Measurements from ENCODE around the gene CAMTA1.

DNA sequence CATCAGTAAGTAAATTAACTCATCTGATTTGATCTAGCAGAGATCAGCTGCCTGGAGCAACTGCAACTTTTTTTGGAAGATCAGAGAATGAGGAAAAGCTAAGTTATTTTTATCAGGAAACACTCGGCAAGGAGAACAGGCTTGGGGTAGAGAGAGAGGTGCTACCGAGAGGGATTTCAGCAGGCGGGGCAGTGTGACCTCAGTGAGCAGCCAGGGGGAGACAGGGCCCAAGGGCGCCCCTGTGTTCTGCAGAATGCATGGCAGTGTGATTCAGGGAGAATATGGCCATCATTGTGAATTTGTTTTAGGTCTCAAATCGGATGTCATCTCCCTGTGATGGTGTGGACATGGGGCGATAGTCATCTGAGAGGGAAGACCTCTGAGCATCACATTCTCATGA lies 501.8 kb downstream of the CAMTA1 start:
- TF ChIP-seq, protein P1, sequence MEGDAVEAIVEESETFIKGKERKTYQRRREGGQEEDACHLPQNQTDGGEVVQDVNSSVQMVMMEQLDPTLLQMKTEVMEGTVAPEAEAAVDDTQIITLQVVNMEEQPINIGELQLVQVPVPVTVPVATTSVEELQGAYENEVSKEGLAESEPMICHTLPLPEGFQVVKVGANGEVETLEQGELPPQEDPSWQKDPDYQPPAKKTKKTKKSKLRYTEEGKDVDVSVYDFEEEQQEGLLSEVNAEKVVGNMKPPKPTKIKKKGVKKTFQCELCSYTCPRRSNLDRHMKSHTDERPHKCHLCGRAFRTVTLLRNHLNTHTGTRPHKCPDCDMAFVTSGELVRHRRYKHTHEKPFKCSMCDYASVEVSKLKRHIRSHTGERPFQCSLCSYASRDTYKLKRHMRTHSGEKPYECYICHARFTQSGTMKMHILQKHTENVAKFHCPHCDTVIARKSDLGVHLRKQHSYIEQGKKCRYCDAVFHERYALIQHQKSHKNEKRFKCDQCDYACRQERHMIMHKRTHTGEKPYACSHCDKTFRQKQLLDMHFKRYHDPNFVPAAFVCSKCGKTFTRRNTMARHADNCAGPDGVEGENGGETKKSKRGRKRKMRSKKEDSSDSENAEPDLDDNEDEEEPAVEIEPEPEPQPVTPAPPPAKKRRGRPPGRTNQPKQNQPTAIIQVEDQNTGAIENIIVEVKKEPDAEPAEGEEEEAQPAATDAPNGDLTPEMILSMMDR (IDR thresholded peaks at IDR 0.05; ENCODE audit: poor library complexity) = no peak
- no peak for TF ChIP-seq EZH2 (IDR thresholded peaks at IDR 0.05; ENCODE audit: borderline replicate concordance)

Data from hepatocyte (in vitro differentiated cells).